ENCODE data around the gene MYO10.

DNA sequence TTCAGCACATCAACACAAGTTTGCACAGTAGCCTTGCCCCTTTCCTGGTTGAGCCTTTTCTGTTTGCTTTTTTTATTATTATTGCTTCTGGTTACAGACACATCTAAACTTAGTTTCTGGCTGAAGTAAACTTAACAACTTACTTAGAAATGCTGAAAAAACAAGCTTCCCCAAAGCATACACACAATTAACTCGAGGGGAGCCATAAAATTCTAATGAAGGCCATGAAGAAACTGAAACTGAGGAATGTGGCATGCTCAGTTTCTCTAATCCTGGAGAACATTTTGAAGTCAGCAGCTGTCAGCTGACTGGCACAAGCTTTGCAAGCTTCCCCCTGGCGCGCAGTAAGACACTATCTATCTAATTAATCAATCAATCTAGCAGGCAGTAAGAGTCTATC lies 3.7 kb downstream of the MYO10 start:
- TF ChIP-seq, protein P1, sequence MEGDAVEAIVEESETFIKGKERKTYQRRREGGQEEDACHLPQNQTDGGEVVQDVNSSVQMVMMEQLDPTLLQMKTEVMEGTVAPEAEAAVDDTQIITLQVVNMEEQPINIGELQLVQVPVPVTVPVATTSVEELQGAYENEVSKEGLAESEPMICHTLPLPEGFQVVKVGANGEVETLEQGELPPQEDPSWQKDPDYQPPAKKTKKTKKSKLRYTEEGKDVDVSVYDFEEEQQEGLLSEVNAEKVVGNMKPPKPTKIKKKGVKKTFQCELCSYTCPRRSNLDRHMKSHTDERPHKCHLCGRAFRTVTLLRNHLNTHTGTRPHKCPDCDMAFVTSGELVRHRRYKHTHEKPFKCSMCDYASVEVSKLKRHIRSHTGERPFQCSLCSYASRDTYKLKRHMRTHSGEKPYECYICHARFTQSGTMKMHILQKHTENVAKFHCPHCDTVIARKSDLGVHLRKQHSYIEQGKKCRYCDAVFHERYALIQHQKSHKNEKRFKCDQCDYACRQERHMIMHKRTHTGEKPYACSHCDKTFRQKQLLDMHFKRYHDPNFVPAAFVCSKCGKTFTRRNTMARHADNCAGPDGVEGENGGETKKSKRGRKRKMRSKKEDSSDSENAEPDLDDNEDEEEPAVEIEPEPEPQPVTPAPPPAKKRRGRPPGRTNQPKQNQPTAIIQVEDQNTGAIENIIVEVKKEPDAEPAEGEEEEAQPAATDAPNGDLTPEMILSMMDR (IDR thresholded peaks at IDR 0.05; ENCODE audit: low read depth, low read length): no peak
- TF ChIP-seq EZH2phosphoT487 (IDR thresholded peaks at IDR 0.05; ENCODE audit: low read depth): no peak

Measured in OCI-LY3 (cell line).